ENCODE measurements around the gene SPATS1. TPM values are rescaled to one million over a fixed set of nuclear protein-coding genes. Genes with fewer than 3 reads are reported as not detected.
"Not testable (repeated sequence)": the region's sequence is repeated elsewhere in the genome, so short reads cannot be mapped to it uniquely, and the experiment has no call there.

Gene SPATS1
- total RNA-seq, 2 experiments from 2014 or later, result not detected

DNA sequence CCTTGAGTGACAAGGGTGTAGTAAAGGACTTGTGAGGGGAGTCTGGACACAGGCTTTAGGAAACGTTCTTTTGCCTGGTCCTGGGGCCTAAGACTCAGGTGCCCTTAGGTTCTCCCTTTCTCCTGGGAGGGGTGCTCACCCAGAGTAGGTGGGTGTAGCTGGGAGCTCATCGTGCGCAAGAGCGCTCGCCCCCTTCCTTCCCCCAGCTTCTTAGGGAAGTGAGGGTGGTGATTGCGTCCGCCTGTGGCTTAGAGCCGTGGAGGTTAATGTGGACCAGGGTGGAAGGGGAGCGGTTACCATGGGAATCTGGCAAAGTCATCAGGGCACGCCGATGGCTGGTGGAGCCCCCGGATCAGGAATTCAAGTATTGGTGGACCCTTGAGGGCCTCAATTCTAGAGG is 26.0 kb upstream of the SPATS1 start:
- Mint-ChIP-seq H3K27me3 (peaks cover 32% of the 10 kb centered on the region), H3K36me3 (no peaks in the 10 kb centered on the region), H3K9me3 (no peaks in the 10 kb centered on the region), H3K4me3 (no peak overlapping the region), H3K27ac (no peak overlapping the region), H3K4me1 (peaks cover 10% of the 10 kb centered on the region)
- ATAC-seq (ENCODE audit: low read depth), result no peak
- DNase-seq, result no peak
- POLR2A ChIA-PET, result no interaction called here

DNA sequence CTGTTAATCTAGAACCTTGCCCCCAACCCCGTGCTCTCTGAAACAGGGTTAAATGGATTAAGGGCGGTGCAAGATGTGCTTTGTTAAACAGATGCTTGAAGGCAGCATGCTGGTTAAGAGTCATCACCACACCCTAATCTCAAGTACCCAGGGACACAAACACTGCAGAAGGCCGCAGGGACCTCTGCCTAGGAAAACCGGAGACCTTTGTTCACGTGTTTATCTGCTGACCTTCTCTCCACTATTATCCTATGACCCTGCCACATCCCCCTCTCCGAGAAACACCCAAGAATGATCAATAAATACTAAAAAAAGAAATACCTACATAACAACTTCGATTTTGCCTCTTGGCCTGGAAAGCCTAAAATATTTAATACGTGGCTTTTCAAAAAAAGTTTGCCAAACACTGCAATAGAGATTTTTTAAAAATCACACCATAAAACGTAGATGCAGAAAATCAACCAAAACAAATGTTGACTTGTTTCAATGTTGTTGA is 25.3 kb upstream of the SPATS1 start:
- ATAC-seq (ENCODE audit: low read depth); DNase-seq; H3K4me3 Mint-ChIP-seq; H3K4me1 Mint-ChIP-seq; H3K36me3 Mint-ChIP-seq; H3K9me3 Mint-ChIP-seq; POLR2A ChIA-PET; H3K27ac Mint-ChIP-seq: not testable (repeated sequence)
- H3K27me3 Mint-ChIP-seq, result peaks cover 32% of the 10 kb centered on the region

DNA sequence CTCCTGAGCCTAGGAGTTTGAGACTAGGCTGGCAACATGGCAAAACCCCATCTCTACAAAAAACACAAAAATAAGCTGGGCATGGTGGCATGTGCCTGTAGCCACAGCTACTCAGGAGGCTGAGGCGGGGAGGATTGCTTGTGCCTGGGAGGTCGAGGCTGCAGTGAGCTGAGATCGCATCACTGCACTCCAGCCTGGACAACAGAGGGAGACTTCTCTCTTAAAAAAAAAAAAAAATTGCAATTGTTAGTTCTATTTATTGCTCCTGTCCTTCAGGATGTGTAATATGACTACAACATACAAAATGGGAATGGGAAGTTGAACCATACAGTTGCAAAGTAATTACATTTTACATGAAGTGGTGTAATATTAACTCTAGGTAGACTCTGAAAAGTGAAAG is 21.2 kb upstream of the SPATS1 start:
- H3K27ac Mint-ChIP-seq, result no peak overlapping the region
- POLR2A ChIA-PET, result no interaction called here
- no peaks in the 10 kb centered on the region for H3K4me1 Mint-ChIP-seq
- H3K9me3 Mint-ChIP-seq, result no peaks in the 10 kb centered on the region
- H3K27me3 Mint-ChIP-seq, result peaks cover 32% of the 10 kb centered on the region
- H3K4me3 Mint-ChIP-seq, result no peak overlapping the region
- DNase-seq, result no peak
- ATAC-seq (ENCODE audit: low read depth), result no peak
- H3K36me3 Mint-ChIP-seq, result no peaks in the 10 kb centered on the region

DNA sequence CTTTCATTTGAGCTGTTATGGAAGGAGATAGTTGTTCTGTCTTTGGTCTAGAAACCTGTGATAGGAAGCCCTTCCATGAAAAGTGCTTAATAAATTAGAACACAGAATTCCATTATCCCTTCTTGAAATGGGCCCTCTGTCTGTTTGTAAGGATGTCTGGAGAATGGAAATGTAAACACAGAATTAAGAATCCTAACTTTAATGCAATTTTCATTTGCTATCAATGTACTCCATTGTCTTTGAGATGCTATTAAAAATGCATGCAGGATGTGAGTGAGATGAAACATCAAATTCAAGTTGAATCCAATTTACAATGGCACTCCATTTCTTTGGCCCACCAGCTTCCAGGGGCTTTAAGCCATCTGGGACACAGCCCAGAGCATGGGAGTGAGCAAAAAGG is 15.4 kb upstream of the SPATS1 start:
- Mint-ChIP-seq H3K4me3 (no peak overlapping the region), H3K27me3 (peaks cover 41% of the 10 kb centered on the region), H3K27ac (no peak overlapping the region), H3K9me3 (no peaks in the 10 kb centered on the region), H3K4me1 (no peaks in the 10 kb centered on the region), H3K36me3 (no peaks in the 10 kb centered on the region)
- no peak for ATAC-seq (ENCODE audit: low read depth)
- no peak for DNase-seq
- POLR2A ChIA-PET, result no interaction called here

DNA sequence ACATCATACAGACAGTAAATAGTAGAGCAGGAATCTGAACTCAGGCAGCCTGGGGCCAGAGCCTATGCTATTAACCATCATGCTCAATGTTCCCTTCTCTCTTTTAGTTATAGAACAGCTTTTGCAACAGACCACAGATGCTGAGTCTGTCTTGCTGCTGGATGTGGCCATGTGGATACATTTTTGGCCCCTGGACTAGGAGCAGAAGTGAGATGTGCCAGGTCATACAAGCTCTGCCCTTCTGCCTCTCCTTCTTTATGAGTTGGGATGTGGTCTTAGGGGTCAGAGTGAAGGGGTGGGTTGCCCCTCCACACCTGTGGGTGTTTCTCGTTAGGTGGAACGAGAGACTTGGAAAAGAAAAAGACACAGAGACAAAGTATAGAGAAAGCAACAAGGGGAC is 14.7 kb upstream of the SPATS1 start:
- H3K27me3 Mint-ChIP-seq, result peaks cover 47% of the 10 kb centered on the region
- DNase-seq, result no peak
- ATAC-seq (ENCODE audit: low read depth), result no peak
- no peaks in the 10 kb centered on the region for H3K9me3 Mint-ChIP-seq
- H3K36me3 Mint-ChIP-seq, result no peaks in the 10 kb centered on the region
- no peaks in the 10 kb centered on the region for H3K4me1 Mint-ChIP-seq
- H3K4me3 Mint-ChIP-seq, result no peak overlapping the region
- no peak overlapping the region for H3K27ac Mint-ChIP-seq
- POLR2A ChIA-PET, result no interaction called here

DNA sequence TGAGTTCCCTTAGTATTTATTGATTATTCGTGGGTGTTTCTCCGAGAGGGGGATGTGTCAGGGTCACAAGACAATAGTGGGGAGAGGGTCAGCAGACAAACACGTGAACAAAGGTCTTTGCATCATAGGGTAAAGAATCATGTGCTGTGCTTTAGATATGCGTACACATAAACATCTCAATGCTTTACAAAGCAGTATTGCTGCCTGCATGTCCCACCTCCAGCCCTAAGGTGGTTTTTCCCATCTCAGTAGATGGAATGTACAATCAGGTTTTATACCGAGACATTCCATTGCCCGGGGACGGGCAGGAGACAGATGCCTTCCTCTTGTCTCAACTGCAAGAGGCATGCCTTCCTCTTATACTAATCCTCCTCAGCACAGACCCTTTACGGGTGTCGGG is 14.2 kb upstream of the SPATS1 start:
- H3K27ac Mint-ChIP-seq; H3K4me1 Mint-ChIP-seq; H3K4me3 Mint-ChIP-seq; ATAC-seq (ENCODE audit: low read depth); DNase-seq; H3K36me3 Mint-ChIP-seq; POLR2A ChIA-PET; H3K9me3 Mint-ChIP-seq: not testable (repeated sequence)
- peaks cover 50% of the 10 kb centered on the region for H3K27me3 Mint-ChIP-seq

DNA sequence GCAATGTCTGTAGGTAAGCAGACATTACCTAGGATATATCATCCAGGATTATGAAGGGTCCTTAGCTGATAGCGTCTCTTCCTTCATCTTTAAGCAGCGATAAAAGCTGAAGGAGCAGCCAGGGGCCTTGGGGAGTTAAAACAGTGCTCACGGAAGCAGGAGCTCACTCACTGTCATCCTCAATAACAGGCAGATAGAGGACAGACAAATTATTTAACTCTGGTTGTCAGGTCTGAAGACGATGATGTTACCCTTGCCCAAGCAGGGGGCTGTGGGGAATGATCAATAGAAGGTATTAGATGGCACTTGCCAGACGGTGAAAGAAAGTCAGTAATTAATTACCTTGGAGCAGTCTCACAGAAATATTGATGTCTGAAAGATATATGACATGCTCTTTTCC is 12.6 kb upstream of the SPATS1 start:
- Mint-ChIP-seq H3K4me1 (peaks cover 2% of the 10 kb centered on the region), H3K36me3 (no peaks in the 10 kb centered on the region), H3K27me3 (peaks cover 51% of the 10 kb centered on the region), H3K9me3 (no peaks in the 10 kb centered on the region), H3K4me3 (no peak overlapping the region), H3K27ac (no peak overlapping the region)
- POLR2A ChIA-PET, result no interaction called here
- DNase-seq, result no peak
- ATAC-seq (ENCODE audit: low read depth), result no peak

DNA sequence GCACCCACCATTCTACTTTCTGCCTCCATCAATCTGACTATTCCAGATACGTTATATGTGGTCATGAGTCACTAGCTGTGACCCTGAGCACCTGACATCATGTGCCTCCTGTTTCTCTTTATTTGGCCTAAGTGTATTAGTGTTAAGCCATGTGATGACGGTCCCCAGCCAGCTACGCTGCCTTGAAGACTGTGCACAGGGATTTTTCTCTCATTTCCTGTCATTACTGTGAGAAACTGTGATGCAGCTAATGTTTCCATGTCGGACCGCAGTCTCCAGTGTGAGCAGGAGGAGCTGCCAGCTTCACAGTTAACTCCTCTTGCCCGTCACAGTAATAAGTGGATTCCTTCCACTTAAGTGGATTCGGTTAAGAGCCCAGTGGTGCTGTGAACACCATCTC is 9.9 kb upstream of the SPATS1 start:
- POLR2A ChIA-PET, result no interaction called here
- H3K27me3 Mint-ChIP-seq, result peaks cover 55% of the 10 kb centered on the region
- no peak overlapping the region for H3K27ac Mint-ChIP-seq
- no peaks in the 10 kb centered on the region for H3K36me3 Mint-ChIP-seq
- DNase-seq (no peak), ATAC-seq (ENCODE audit: low read depth) (no peak)
- H3K4me1 Mint-ChIP-seq, result peaks cover 8% of the 10 kb centered on the region
- H3K4me3 Mint-ChIP-seq, result no peak overlapping the region
- H3K9me3 Mint-ChIP-seq, result no peaks in the 10 kb centered on the region

DNA sequence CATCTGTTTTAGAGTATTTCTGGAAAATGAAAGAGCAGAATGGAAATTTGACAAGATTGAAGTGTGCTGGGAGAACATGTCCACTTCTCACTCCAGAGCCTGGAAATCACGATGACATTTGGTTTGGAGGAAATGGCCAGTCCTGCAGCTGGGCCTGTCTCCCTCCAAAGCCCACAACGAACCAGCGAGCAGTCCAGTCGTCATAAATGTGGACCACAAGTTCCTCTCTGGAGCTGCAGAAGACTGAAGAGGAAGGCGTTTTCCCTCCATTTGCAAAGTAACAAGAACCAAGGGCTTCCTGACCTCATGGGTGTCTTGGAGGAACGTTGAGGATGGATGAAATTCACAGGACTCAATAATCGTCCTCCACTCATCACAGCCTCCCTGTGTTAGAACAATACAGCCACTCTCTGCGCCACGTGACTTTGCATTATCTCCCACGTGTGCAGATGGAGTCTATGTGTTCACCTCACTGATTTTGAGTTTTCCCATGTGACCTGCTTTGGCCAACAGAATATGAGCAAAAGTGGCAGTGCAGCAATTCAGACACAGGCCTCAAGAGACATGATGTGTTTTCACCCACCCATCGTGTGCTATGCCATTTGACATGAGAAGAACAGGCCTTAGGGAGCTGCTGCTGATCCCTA is 9.1 kb upstream of the SPATS1 start:
- ATAC-seq (ENCODE audit: low read depth) (no peak), DNase-seq (no peak)
- Mint-ChIP-seq H3K27ac (no peak overlapping the region), H3K9me3 (no peaks in the 10 kb centered on the region), H3K4me1 (peaks cover 9% of the 10 kb centered on the region), H3K36me3 (no peaks in the 10 kb centered on the region), H3K27me3 (peaks cover 47% of the 10 kb centered on the region), H3K4me3 (no peak overlapping the region)
- POLR2A ChIA-PET, result no interaction called here

DNA sequence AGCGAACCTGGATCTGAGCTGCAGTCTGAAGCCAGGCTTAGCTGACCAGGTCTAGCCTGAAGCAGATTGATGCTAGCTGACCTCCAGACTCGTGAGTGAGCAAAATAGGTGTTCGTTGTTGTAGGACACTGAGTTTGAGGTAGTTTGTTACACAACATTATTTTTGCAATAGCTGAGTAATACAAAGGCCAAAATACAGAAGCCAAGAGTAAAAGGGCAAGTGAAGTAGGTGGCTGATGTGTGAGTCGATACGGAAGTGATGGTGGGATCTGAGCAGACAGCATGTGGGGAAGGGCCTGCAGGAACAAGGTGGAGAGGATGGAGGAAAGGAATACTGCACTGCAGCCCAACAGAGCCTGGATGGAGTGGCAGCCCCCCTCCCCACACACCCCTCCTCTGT is 8.5 kb upstream of the SPATS1 start:
- ATAC-seq (ENCODE audit: low read depth) (no peak), DNase-seq (no peak)
- POLR2A ChIA-PET, result no interaction called here
- no peaks in the 10 kb centered on the region for H3K36me3 Mint-ChIP-seq
- no peak overlapping the region for H3K4me3 Mint-ChIP-seq
- H3K9me3 Mint-ChIP-seq, result no peaks in the 10 kb centered on the region
- peaks cover 10% of the 10 kb centered on the region for H3K4me1 Mint-ChIP-seq
- peaks cover 42% of the 10 kb centered on the region for H3K27me3 Mint-ChIP-seq
- no peak overlapping the region for H3K27ac Mint-ChIP-seq

DNA sequence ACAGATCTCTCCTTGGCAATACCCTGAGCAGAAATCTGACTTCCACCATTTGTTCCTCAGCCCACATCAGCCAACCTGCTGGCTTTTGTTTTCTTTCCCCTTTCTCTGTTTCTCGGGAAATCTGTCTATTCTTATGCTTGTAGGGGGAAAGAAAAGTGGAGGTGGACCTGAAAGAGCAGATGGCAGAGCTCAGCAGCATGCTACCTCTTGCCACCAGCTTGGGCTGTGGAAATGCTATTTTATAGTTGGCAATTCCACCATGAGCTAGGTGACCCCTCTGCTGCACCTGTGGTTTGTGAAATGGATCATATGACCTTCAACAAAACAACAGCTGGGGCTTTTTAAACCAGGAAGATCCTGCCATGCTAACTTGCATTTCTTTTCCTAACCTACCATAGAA is 6.8 kb upstream of the SPATS1 start:
- no peak overlapping the region for H3K4me3 Mint-ChIP-seq
- POLR2A ChIA-PET, result interaction anchor here (0.8 kb wide), 1 partner anchor 23 kb away, joined by 3 read pairs; the partner anchor contains the start of gene AARS2
- H3K27ac Mint-ChIP-seq, result no peak overlapping the region
- ATAC-seq (ENCODE audit: low read depth) (no peak), DNase-seq (no peak)
- no peaks in the 10 kb centered on the region for H3K36me3 Mint-ChIP-seq
- peaks cover 10% of the 10 kb centered on the region for H3K4me1 Mint-ChIP-seq
- peaks cover 28% of the 10 kb centered on the region for H3K27me3 Mint-ChIP-seq
- no peaks in the 10 kb centered on the region for H3K9me3 Mint-ChIP-seq

DNA sequence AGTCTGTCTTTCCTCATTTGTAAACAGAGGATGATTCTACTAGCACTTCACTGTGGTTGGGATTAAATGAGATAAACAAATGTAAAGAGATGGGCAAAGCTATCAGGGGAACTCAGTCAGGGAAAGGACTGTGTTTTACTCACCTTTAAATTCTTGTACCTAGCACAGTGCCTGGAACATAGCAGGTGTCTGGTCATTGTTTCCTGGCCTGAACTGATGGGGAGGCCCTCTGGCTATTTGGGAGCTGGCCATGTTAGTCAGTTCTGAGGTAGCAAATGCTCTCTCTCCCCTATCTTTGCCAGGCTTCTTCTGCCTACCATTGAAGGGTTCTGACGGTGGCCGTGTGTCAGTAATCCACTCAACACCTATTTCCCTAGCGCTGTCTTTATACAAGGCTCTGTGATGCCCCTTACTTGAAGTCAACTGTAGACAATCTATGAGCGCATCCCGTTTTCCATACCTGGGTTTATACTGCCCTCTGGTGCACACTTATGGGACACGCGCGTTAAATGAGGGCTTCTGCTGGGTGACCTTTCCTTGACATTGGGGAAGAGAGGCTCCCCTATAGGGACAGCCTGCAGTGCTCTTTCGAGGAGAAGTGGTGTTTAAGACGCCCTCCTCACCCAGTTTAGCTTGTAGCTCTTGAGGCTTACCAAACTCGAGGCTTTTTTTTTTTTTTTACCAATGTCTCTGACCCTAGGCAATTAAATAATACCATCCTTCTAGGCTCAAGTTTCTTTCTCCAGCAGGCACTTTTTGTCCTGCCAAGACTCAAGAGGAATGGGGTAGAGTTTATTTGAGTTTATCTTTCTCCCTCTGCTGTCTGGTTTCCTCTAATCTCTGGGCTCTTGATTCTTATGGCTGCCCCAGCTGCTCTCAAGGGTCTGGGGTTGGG is 4.0 kb upstream of the SPATS1 start:
- POLR2A ChIA-PET, result no interaction called here
- peaks cover 8% of the 10 kb centered on the region for H3K4me1 Mint-ChIP-seq
- no peaks in the 10 kb centered on the region for H3K36me3 Mint-ChIP-seq
- H3K4me3 Mint-ChIP-seq, result no peak overlapping the region
- DNase-seq (peak; percentile 67), ATAC-seq (ENCODE audit: low read depth) (peak; percentile 88)
- no peaks in the 10 kb centered on the region for H3K9me3 Mint-ChIP-seq
- H3K27ac Mint-ChIP-seq, result no peak overlapping the region
- peaks cover 31% of the 10 kb centered on the region for H3K27me3 Mint-ChIP-seq

DNA sequence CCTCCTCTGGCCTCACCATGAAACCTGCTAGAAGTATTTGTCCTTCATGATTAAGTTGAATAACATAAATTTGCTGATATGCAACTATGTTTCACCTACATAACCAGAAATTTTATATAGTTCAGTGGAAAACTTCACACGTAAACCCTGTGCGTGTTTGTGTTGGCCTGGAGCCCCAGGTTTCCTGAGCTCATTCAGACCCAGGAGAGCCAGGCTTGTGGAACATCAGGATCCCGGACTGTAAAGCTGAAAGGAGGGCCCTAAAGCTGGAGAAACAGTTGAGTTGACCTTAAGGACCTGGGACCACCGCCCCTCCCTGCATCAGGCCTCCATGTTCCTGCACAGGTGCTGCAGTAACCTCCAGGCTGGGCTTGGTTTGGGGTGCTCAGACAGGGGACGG is 3.1 kb upstream of the SPATS1 start:
- Mint-ChIP-seq H3K27ac (no peak overlapping the region), H3K9me3 (no peaks in the 10 kb centered on the region), H3K27me3 (peaks cover 39% of the 10 kb centered on the region), H3K36me3 (no peaks in the 10 kb centered on the region), H3K4me1 (peaks cover 8% of the 10 kb centered on the region), H3K4me3 (no peak overlapping the region)
- DNase-seq, result no peak
- POLR2A ChIA-PET, result no interaction called here
- no peak for ATAC-seq (ENCODE audit: low read depth)
